ENCODE data around the gene BICD1. TPM values are rescaled to one million over a fixed set of nuclear protein-coding genes. Genes with fewer than 3 reads are reported as not detected.

BICD1 gene
- polyA plus RNA-seq, 1 of the 3 experiments (the other 2 are of a cell fraction), result 12.1 TPM

DNA sequence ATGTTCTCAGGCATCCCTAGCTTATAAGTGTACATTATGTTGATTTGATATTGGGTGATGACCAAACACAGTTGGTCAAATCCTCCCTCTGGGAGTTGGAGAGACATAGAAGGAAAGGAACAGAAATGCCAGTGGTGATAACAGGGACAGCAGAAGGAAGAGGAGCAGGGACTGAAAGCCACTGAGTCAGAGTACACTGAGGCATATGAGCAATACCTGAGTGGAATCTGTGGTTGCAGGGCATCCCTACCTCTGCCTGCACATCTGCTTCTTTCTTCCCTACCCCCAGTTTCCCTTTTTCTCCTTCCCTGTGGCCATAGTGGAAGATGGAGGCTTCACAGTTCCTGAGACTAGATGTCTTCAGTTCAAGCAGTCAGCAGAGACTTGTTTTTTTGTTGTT, 44.9 kb downstream of the BICD1 start:
- H3K79me2 ChIP-seq (ENCODE audit: insufficient read depth), result peaks cover 20% of the 10 kb centered on the region
- H3K9me2 ChIP-seq, result no peaks in the 10 kb centered on the region
- ChIA-PET CTCF (interaction anchor here (0.6 to 2.9 kb wide), 4 partner anchors 11 to 361 kb away, joined by 3 to 10 read pairs (median 3); no protein-coding TSS in a partner anchor), POLR2A (no interaction called here)
- TF ChIP-seq YY1 (IDR thresholded peaks at IDR 0.05; ENCODE audit: low read depth), result no peak
- TF ChIP-seq FOXM1 (IDR thresholded peaks at IDR 0.05; ENCODE audit: low read depth), result no peak
- no peak for TF ChIP-seq TEAD4 (IDR thresholded peaks at IDR 0.05; ENCODE audit: borderline replicate concordance, insufficient read depth)
- TF ChIP-seq POLR2AphosphoS5 (IDR thresholded peaks at IDR 0.05; ENCODE audit: low read depth, low read length), result no peak
- no peak for TF ChIP-seq RCOR1 (IDR thresholded peaks at IDR 0.05; ENCODE audit: low read length)
- TF ChIP-seq, protein P1, sequence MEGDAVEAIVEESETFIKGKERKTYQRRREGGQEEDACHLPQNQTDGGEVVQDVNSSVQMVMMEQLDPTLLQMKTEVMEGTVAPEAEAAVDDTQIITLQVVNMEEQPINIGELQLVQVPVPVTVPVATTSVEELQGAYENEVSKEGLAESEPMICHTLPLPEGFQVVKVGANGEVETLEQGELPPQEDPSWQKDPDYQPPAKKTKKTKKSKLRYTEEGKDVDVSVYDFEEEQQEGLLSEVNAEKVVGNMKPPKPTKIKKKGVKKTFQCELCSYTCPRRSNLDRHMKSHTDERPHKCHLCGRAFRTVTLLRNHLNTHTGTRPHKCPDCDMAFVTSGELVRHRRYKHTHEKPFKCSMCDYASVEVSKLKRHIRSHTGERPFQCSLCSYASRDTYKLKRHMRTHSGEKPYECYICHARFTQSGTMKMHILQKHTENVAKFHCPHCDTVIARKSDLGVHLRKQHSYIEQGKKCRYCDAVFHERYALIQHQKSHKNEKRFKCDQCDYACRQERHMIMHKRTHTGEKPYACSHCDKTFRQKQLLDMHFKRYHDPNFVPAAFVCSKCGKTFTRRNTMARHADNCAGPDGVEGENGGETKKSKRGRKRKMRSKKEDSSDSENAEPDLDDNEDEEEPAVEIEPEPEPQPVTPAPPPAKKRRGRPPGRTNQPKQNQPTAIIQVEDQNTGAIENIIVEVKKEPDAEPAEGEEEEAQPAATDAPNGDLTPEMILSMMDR (IDR thresholded peaks at IDR 0.05), result no peak
- TF ChIP-seq RFX5 (IDR thresholded peaks at IDR 0.05; ENCODE audit: low read length), result no peak
- TF ChIP-seq EP300 (IDR thresholded peaks at IDR 0.05; ENCODE audit: borderline replicate concordance in 1 of 2, low read depth in 1 of 2, low read length in 1 of 2), result no peak
- no peak for TF ChIP-seq SMC3 (IDR thresholded peaks at IDR 0.05; ENCODE audit: low read depth, low read length)
- TF ChIP-seq, protein P2, sequence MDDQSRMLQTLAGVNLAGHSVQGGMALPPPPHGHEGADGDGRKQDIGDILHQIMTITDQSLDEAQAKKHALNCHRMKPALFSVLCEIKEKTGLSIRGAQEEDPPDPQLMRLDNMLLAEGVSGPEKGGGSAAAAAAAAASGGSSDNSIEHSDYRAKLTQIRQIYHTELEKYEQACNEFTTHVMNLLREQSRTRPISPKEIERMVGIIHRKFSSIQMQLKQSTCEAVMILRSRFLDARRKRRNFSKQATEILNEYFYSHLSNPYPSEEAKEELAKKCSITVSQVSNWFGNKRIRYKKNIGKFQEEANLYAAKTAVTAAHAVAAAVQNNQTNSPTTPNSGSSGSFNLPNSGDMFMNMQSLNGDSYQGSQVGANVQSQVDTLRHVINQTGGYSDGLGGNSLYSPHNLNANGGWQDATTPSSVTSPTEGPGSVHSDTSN (IDR thresholded peaks at IDR 0.05), result no peak
- TF ChIP-seq FOXJ3 (CRISPR knock-in tag; IDR thresholded peaks at IDR 0.05), result no peak
- no peak for TF ChIP-seq TAF1 (IDR thresholded peaks at IDR 0.05; ENCODE audit: borderline replicate concordance, low read depth, low read length)
- no peak for TF ChIP-seq NFIC (IDR thresholded peaks at IDR 0.05; ENCODE audit: borderline replicate concordance)
- TF ChIP-seq GABPA (IDR thresholded peaks at IDR 0.05; ENCODE audit: low read depth), result no peak
- TF ChIP-seq TCF12 (IDR thresholded peaks at IDR 0.05), result no peak
- no peak for TF ChIP-seq MXI1 (IDR thresholded peaks at IDR 0.05; ENCODE audit: low read depth, low read length)
- TF ChIP-seq, protein P3, sequence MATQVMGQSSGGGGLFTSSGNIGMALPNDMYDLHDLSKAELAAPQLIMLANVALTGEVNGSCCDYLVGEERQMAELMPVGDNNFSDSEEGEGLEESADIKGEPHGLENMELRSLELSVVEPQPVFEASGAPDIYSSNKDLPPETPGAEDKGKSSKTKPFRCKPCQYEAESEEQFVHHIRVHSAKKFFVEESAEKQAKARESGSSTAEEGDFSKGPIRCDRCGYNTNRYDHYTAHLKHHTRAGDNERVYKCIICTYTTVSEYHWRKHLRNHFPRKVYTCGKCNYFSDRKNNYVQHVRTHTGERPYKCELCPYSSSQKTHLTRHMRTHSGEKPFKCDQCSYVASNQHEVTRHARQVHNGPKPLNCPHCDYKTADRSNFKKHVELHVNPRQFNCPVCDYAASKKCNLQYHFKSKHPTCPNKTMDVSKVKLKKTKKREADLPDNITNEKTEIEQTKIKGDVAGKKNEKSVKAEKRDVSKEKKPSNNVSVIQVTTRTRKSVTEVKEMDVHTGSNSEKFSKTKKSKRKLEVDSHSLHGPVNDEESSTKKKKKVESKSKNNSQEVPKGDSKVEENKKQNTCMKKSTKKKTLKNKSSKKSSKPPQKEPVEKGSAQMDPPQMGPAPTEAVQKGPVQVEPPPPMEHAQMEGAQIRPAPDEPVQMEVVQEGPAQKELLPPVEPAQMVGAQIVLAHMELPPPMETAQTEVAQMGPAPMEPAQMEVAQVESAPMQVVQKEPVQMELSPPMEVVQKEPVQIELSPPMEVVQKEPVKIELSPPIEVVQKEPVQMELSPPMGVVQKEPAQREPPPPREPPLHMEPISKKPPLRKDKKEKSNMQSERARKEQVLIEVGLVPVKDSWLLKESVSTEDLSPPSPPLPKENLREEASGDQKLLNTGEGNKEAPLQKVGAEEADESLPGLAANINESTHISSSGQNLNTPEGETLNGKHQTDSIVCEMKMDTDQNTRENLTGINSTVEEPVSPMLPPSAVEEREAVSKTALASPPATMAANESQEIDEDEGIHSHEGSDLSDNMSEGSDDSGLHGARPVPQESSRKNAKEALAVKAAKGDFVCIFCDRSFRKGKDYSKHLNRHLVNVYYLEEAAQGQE (IDR thresholded peaks at IDR 0.05; ENCODE audit: low read depth, low read length), result no peak
- TF ChIP-seq RAD21 (IDR thresholded peaks at IDR 0.05; ENCODE audit: low read length), result no peak
- TF ChIP-seq, protein P4, sequence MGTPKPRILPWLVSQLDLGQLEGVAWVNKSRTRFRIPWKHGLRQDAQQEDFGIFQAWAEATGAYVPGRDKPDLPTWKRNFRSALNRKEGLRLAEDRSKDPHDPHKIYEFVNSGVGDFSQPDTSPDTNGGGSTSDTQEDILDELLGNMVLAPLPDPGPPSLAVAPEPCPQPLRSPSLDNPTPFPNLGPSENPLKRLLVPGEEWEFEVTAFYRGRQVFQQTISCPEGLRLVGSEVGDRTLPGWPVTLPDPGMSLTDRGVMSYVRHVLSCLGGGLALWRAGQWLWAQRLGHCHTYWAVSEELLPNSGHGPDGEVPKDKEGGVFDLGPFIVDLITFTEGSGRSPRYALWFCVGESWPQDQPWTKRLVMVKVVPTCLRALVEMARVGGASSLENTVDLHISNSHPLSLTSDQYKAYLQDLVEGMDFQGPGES (IDR thresholded peaks at IDR 0.05; ENCODE audit: low read depth, low read length), result no peak
- H3K4me1 ChIP-seq (ENCODE audit: control insufficient read depth in 1 of 2, insufficient read depth in 2 of 2, low read depth in 1 of 2, low read length in 1 of 2), result peaks cover 0 to 29% of the 10 kb centered on the region in 2 experiments; a peak in 2 of 4 replicates
- H3K9ac ChIP-seq, result no peak overlapping the region
- no peaks in the 10 kb centered on the region for H3K36me3 ChIP-seq (replicated peaks in 1 of 2; ENCODE audit: control insufficient read depth in 1 of 2, insufficient read depth in 2 of 2, low read length in 1 of 2)
- H3K4me2 ChIP-seq, result no peak overlapping the region
- no peaks in the 10 kb centered on the region for H3K9me3 ChIP-seq
- no peaks in the 10 kb centered on the region for H4K20me1 ChIP-seq (ENCODE audit: insufficient read depth)
- H3F3A ChIP-seq (replicated peaks; ENCODE audit: insufficient read depth), result no peaks in the 10 kb centered on the region
- no peak for DNase-seq
- no peak overlapping the region for H2AFZ ChIP-seq (ENCODE audit: low read depth)
- H3K4me3 ChIP-seq (ENCODE audit: low read depth in 2 of 2, low read length in 1 of 2), result no peak overlapping the region
- no peaks in the 10 kb centered on the region for H3K27me3 ChIP-seq (ENCODE audit: insufficient read depth)
- no peak overlapping the region for H3K27ac ChIP-seq (ENCODE audit: low read depth in 2 of 2, low read length in 1 of 2)
